Smooth muscle cell (in vitro differentiated cells): ENCODE data around the gene RPS17. TPM values are rescaled to one million over a fixed set of nuclear protein-coding genes. Genes with fewer than 3 reads are reported as not detected.
A peak's percentile ranks its signal among the peaks of the same experiment; 100 is the strongest.

Source experiments
- DNase-seq: peaks from one replicate; lab custom pipeline; 2025; ENCODE audit not compliant: unreplicated experiment; lab: John Stamatoyannopoulos, UW
- H2AFZ ChIP-seq: fragments of 200-600 bp; sonication (generic); 2 replicates; pipeline ENCODE4 v1.6.0; 2016; ENCODE audit warnings: antibody characterized with exemption, low read depth, mild to moderate bottlenecking
- H3F3A ChIP-seq: fragments of 200-600 bp; sonication (generic); 2 replicates; pipeline ENCODE4 v1.6.0; 2017; ENCODE audit warnings: antibody characterized with exemption, low read depth
- H3K27ac ChIP-seq: fragments of 200-600 bp; sonication (generic); 2 replicates; pipeline ENCODE4 v1.5.1; 2016; ENCODE audit warnings: low read depth, mild to moderate bottlenecking
- H3K27me3 ChIP-seq: fragments of 200-600 bp; sonication (generic); 2 replicates; pipeline ENCODE4 v1.6.1; 2016; ENCODE audit warnings: low read depth, mild to moderate bottlenecking
- H3K36me3 ChIP-seq: fragments of 200-600 bp; sonication (generic); 2 replicates; pipeline ENCODE4 v1.5.1; 2016; ENCODE audit warnings: low read depth
- H3K4me1 ChIP-seq: fragments of 200-600 bp; sonication (generic); 2 replicates; pipeline ENCODE4 v1.5.1; 2016; ENCODE audit warnings: low read depth
- H3K4me2 ChIP-seq: fragments of 200-600 bp; sonication (generic); 2 replicates; pipeline ENCODE4 v1.6.0; 2016; ENCODE audit warnings: mild to moderate bottlenecking
- H3K4me3 ChIP-seq: fragments of 200-600 bp; sonication (generic); 2 replicates; pipeline ENCODE4 v1.5.1; 2016; ENCODE audit warnings: mild to moderate bottlenecking
- H3K79me2 ChIP-seq: fragments of 200-600 bp; sonication (generic); 2 replicates; pipeline ENCODE4 v1.6.0; 2016; ENCODE audit warnings: low read depth, mild to moderate bottlenecking
- H3K9ac ChIP-seq: fragments of 200-600 bp; sonication (generic); 2 replicates; pipeline ENCODE4 v1.6.0; 2016; ENCODE audit warnings: low read depth
- H3K9me3 ChIP-seq: fragments of 200-600 bp; sonication (generic); replicated peaks from 2 replicates; pipeline ENCODE4 v1.5.1; 2016; ENCODE audit warnings: low read depth
- H4K20me1 ChIP-seq: fragments of 200-600 bp; sonication (generic); 2 replicates; pipeline ENCODE4 v1.6.0; 2016; ENCODE audit warnings: low read depth
- CTCF ChIP-seq: fragments of 200-600 bp; sonication (generic); IDR thresholded peaks from 2 replicates; pipeline ENCODE4 v1.5.1; 2017; ENCODE audit warnings: borderline replicate concordance, mild to moderate bottlenecking, antibody characterized with exemption; ENCODE audit not compliant: insufficient read depth, poor library complexity, severe bottlenecking
- WGBS: methylation state at CpG from one replicate; pipeline ENCODE4 v1.1.7; 2016; ENCODE audit warnings: low lambda C conversion rate; 5-methylcytosine and 5-hydroxymethylcytosine counted together
- polyA plus RNA-seq: library from polyadenylated mRNA; unstranded; fragments of >200 nt; fragmentation: Nextera tagmentation; extraction: Ambion mirVana; gene quantifications from 2 replicates; pipeline ENCODE4 v1.2.1, GENCODE V29; 2016
- total RNA-seq: library from RNA; depleted of rRNA; stranded (reverse); fragments of >200 nt; gene quantifications from 2 replicates; pipeline ENCODE4 v1.2.3, GENCODE V29; 2014

The RPS17 gene
- total and polyA plus RNA-seq, 2 experiments from 2014 or later: 592 to 4,582 TPM

GRCh38 chr15:82580713-82581112 is 40.5 kb upstream of the RPS17 start:
- Histone ChIP-seq H3K4me2 (no peak overlapping the region), H3K36me3 (no peaks in the 10 kb centered on the region), H3K4me1 (peaks cover 4% of the 10 kb centered on the region), H3K27me3 (no peaks in the 10 kb centered on the region), H2AFZ (no peak overlapping the region), H3K27ac (no peak overlapping the region), H3K79me2 (no peaks in the 10 kb centered on the region), H3K4me3 (no peak overlapping the region), H4K20me1 (no peaks in the 10 kb centered on the region), H3F3A (no peaks in the 10 kb centered on the region), H3K9me3 (no peaks in the 10 kb centered on the region), H3K9ac (no peak overlapping the region)
- DNase-seq: no peak
- WGBS: 83% methylated on average over 2 of the region's 2 CpGs
- no peak for TF ChIP-seq CTCF

GRCh38 chr15:82575335-82575734 is 35.1 kb upstream of the RPS17 start:
- Histone ChIP-seq H3K9me3 (no peaks in the 10 kb centered on the region), H3K79me2 (no peaks in the 10 kb centered on the region), H3K36me3 (no peaks in the 10 kb centered on the region), H4K20me1 (no peaks in the 10 kb centered on the region), H3K9ac (no peak overlapping the region), H3F3A (no peaks in the 10 kb centered on the region), H3K4me1 (peaks cover 13% of the 10 kb centered on the region), H3K27ac (no peak overlapping the region), H3K4me3 (no peak overlapping the region), H3K4me2 (no peak overlapping the region), H2AFZ (no peak overlapping the region), H3K27me3 (no peaks in the 10 kb centered on the region)
- WGBS: 83% methylated on average over 3 of the region's 3 CpGs
- DNase-seq: no peak
- no peak for TF ChIP-seq CTCF

- Histone ChIP-seq H3K9me3 (no peaks in the 10 kb centered on the region), H3K4me3 (no peak overlapping the region), H3K27ac (no peak overlapping the region), H3K4me2 (no peak overlapping the region), H2AFZ (peak overlapping the region; percentile 57), H3K4me1 (peaks cover 16% of the 10 kb centered on the region), H4K20me1 (no peaks in the 10 kb centered on the region), H3F3A (no peaks in the 10 kb centered on the region), H3K79me2 (peaks cover 3% of the 10 kb centered on the region), H3K27me3 (no peaks in the 10 kb centered on the region), H3K9ac (no peak overlapping the region), H3K36me3 (no peaks in the 10 kb centered on the region)
- no peak for DNase-seq
- TF ChIP-seq CTCF: no peak
- 76% methylated on average over 3 of the region's 3 CpGs for WGBS
Observed at GRCh38 chr15:82572986-82573385, 32.7 kb upstream of the RPS17 start.

GRCh38 chr15:82572311-82572710 is 32.1 kb upstream of the RPS17 start:
- Histone ChIP-seq H3K36me3 (no peaks in the 10 kb centered on the region), H3K4me2 (peak overlapping the region; percentile 82), H3F3A (no peaks in the 10 kb centered on the region), H3K27me3 (no peaks in the 10 kb centered on the region), H3K9ac (no peak overlapping the region), H3K4me1 (peaks cover 16% of the 10 kb centered on the region), H3K79me2 (peaks cover 3% of the 10 kb centered on the region), H3K4me3 (no peak overlapping the region), H3K27ac (peak overlapping the region; percentile 96), H3K9me3 (no peaks in the 10 kb centered on the region), H2AFZ (peak overlapping the region; percentile 81), H4K20me1 (no peaks in the 10 kb centered on the region)
- no peak for DNase-seq
- TF ChIP-seq CTCF: no peak
- 73% methylated on average over 5 of the region's 5 CpGs for WGBS
